ENCODE measurements around the gene ACADL. TPM values are rescaled to one million over a fixed set of nuclear protein-coding genes. Genes with fewer than 3 reads are reported as not detected.

Gene ACADL
- total and polyA plus RNA-seq, 2 of the 8 experiments (the other 6 are each of a cell fraction or from before 2014, with no cell fraction given): 0.11 to 0.34 TPM

GRCh38 chr2:210207929-210208328, 17.3 kb downstream of the ACADL start:
- H2BK5ac ChIP-seq (ENCODE audit: low read depth, low read length): no peak overlapping the region
- H3K14ac ChIP-seq (ENCODE audit: insufficient read length): no peak overlapping the region
- TF ChIP-seq SP1 (IDR thresholded peaks at IDR 0.05; ENCODE audit: low read depth, low read length) (no peak), BCL11A (IDR thresholded peaks at IDR 0.05; ENCODE audit: low read depth in 2 of 2, low read length in 2 of 2) (no peak), SIN3A (conservative IDR thresholded peaks at IDR 0.05 in 1 of 2, IDR thresholded peaks at IDR 0.05 in 1 of 2; ENCODE audit: low read depth in 1 of 2, low read length in 2 of 2) (no peak), HDAC6 (IDR thresholded peaks at IDR 0.05; ENCODE audit: low read depth, low read length) (no peak), SIX5 (IDR thresholded peaks at IDR 0.05; ENCODE audit: low read depth, low read length) (no peak), E2F6 (IDR thresholded peaks at IDR 0.05) (no peak), TAF7 (optimal IDR thresholded peaks at IDR 0.05; ENCODE audit: borderline replicate concordance, low read depth, low read length) (no peak), CBX5 (IDR thresholded peaks at IDR 0.05; ENCODE audit: low read depth, low read length) (no peak), ZNF274 (IDR thresholded peaks at IDR 0.05; ENCODE audit: borderline replicate concordance, extremely low read depth, low read length) (no peak), TAF1 (IDR thresholded peaks at IDR 0.05; ENCODE audit: low read depth, low read length) (no peak), GTF2F1 (IDR thresholded peaks at IDR 0.05; ENCODE audit: borderline replicate concordance, low read depth, low read length) (no peak), RXRA (IDR thresholded peaks at IDR 0.05; ENCODE audit: insufficient read depth, low read depth, low read length) (no peak), RFX5 (IDR thresholded peaks at IDR 0.05; ENCODE audit: borderline replicate concordance, low read depth, low read length) (no peak), RAD21 (IDR thresholded peaks at IDR 0.05 in 1 of 2, conservative IDR thresholded peaks at IDR 0.05 in 1 of 2; ENCODE audit: low read depth in 2 of 2, low read length in 2 of 2) (no peak)
- H2BK12ac ChIP-seq (ENCODE audit: low read depth, low read length): no peak overlapping the region
- 88% methylated on average over 1 of the region's 1 CpG; no CpG with 5 or more reads in 1 of the 2 experiments for WGBS, 2 experiments (ENCODE audit: extremely low coverage in 1 of 2, insufficient coverage in 1 of 2, insufficient read length in 1 of 2, insufficient replicate concordance in 2 of 2, low coverage in 1 of 2, low lambda C conversion rate in 2 of 2, missing lambda C conversion rate in 1 of 2)
- no peak overlapping the region for H4K91ac ChIP-seq (replicated peaks; ENCODE audit: insufficient read length, low read length)
- H3K4me3 ChIP-seq (ENCODE audit: extremely low read depth in 1 of 4, insufficient read depth in 2 of 4, low read depth in 3 of 4, low read length in 4 of 4): no peak overlapping the region
- no peaks in the 10 kb centered on the region for H3K23me2 ChIP-seq (ENCODE audit: low read depth, low read length)
- no peak overlapping the region for H2AFZ ChIP-seq (ENCODE audit: low read length)
- H3K79me2 ChIP-seq (ENCODE audit: control insufficient read depth in 1 of 2, insufficient read depth in 2 of 2, low read length in 2 of 2): no peaks in the 10 kb centered on the region
- H3K4ac ChIP-seq (replicated peaks; ENCODE audit: insufficient read length, low read depth, low read length): no peak overlapping the region
- ChIA-PET CTCF (ENCODE audit: partially characterized antibody) (interaction anchor here (1.5 kb wide), 1 partner anchor 9 kb away, joined by 8 read pairs; no protein-coding TSS in a partner anchor), POLR2A (ENCODE audit: partially characterized antibody) (no interaction called here)
- no peak overlapping the region for H3K27ac ChIP-seq (ENCODE audit: low read depth, low read length)
- no peak overlapping the region for H2BK120ac ChIP-seq (replicated peaks; ENCODE audit: low read depth, low read length)
- H3K4me2 ChIP-seq (ENCODE audit: insufficient read depth in 1 of 2, low read depth in 2 of 2, low read length in 2 of 2): no peak overlapping the region
- no peak overlapping the region for H2BK15ac ChIP-seq (ENCODE audit: low read length)
- no peaks in the 10 kb centered on the region for H4K20me1 ChIP-seq (replicated peaks in 1 of 2; ENCODE audit: control insufficient read depth in 1 of 2, insufficient read depth in 2 of 2, low read length in 2 of 2)
- no peak overlapping the region for H2BK20ac ChIP-seq (ENCODE audit: low read length)
- no peaks in the 10 kb centered on the region for H3K36me3 ChIP-seq (ENCODE audit: control insufficient read depth in 2 of 4, insufficient read depth in 4 of 4, low read length in 3 of 4)
- H3K18ac ChIP-seq (ENCODE audit: extremely low read depth, low read length): no peak overlapping the region
- FAIRE-seq (no peak), DNase-seq (ENCODE audit: low read depth in 1 of 2, low spot score in 2 of 2) (no peak)
- H3K79me1 ChIP-seq (ENCODE audit: low read depth, low read length): no peaks in the 10 kb centered on the region
- H3K9me3 ChIP-seq (ENCODE audit: insufficient read depth in 2 of 2, low read depth in 1 of 2, low read length in 1 of 2): no peaks in the 10 kb centered on the region
- no peaks in the 10 kb centered on the region for H3K4me1 ChIP-seq (replicated peaks in 1 of 4; ENCODE audit: control insufficient read depth in 3 of 4, insufficient read depth in 4 of 4, low read length in 3 of 4)
- H2AK5ac ChIP-seq (ENCODE audit: low read depth, low read length): no peak overlapping the region
- H4K8ac ChIP-seq (ENCODE audit: extremely low read depth, insufficient read depth, low read length): no peak overlapping the region
- H3K9ac ChIP-seq (replicated peaks in 1 of 4; ENCODE audit: extremely low read depth in 1 of 4, low read depth in 3 of 4, low read length in 3 of 4): no peak overlapping the region
- H3K27me3 ChIP-seq (replicated peaks in 1 of 4; ENCODE audit: control insufficient read depth in 3 of 4, extremely low read depth in 1 of 4, insufficient read depth in 3 of 4, low read length in 3 of 4): no peaks in the 10 kb centered on the region
- H4K5ac ChIP-seq (ENCODE audit: insufficient read length, low read depth, low read length): no peak overlapping the region
- H3K56ac ChIP-seq (replicated peaks; ENCODE audit: insufficient read length, low read depth, low read length): no peak overlapping the region
- no peak overlapping the region for H3K23ac ChIP-seq (ENCODE audit: insufficient read length)

Measured in H1 (cell line).